Measurements from ENCODE around the gene DEK. TPM values are rescaled to one million over a fixed set of nuclear protein-coding genes. Genes with fewer than 3 reads are reported as not detected.
"Not testable (repeated sequence)": the region's sequence is repeated elsewhere in the genome, so short reads cannot be mapped to it uniquely, and the experiment has no call there.

DEK gene
- total RNA-seq, 1 experiment from 2014 or later, result 260 TPM

GRCh38 chr6:18228590-18228989 lies 35.7 kb downstream of the DEK start:
- H4K20me1 ChIP-seq (ENCODE audit: insufficient read depth); intact Hi-C loops (cut with micrococcal nuclease; ENCODE audit: unreplicated experiment); H3K27me3 ChIP-seq (ENCODE audit: insufficient read depth, low read depth); H3K9me2 ChIP-seq (ENCODE audit: insufficient read depth); H3K4me2 ChIP-seq; H3K4me1 ChIP-seq (replicated peaks; ENCODE audit: insufficient read depth); CTCF ChIA-PET; H2AFZ ChIP-seq; H3K27ac ChIP-seq; H3K4me3 ChIP-seq; BruUV-seq (replicated peaks); POLR2A ChIA-PET (ENCODE audit: unreplicated experiment); DNase-seq; H3K9me3 ChIP-seq (ENCODE audit: insufficient read depth, low read depth): not testable (repeated sequence)
- Histone ChIP-seq H3K36me3 (ENCODE audit: low read depth) (peaks cover 39% of the 10 kb centered on the region), H3F3A (ENCODE audit: insufficient read depth, low read depth) (peaks cover 29% of the 10 kb centered on the region), H3K79me2 (ENCODE audit: low read depth) (peaks cover 24% of the 10 kb centered on the region)

GRCh38 chr6:18227166-18227565 lies 37.2 kb downstream of the DEK start:
- H3K27ac ChIP-seq; DNase-seq; POLR2A ChIA-PET (ENCODE audit: unreplicated experiment); H3K4me1 ChIP-seq (replicated peaks; ENCODE audit: insufficient read depth); BruUV-seq (replicated peaks); H3K27me3 ChIP-seq (ENCODE audit: insufficient read depth, low read depth); H3K9me2 ChIP-seq (ENCODE audit: insufficient read depth); H3K4me3 ChIP-seq; H4K20me1 ChIP-seq (ENCODE audit: insufficient read depth); CTCF ChIA-PET; H3K9me3 ChIP-seq (ENCODE audit: insufficient read depth, low read depth); H2AFZ ChIP-seq; H3K4me2 ChIP-seq; intact Hi-C loops (cut with micrococcal nuclease; ENCODE audit: unreplicated experiment): not testable (repeated sequence)
- H3K36me3 ChIP-seq (ENCODE audit: low read depth), result peaks cover 34% of the 10 kb centered on the region
- H3K79me2 ChIP-seq (ENCODE audit: low read depth), result peaks cover 15% of the 10 kb centered on the region
- H3F3A ChIP-seq (ENCODE audit: insufficient read depth, low read depth), result peaks cover 40% of the 10 kb centered on the region

GRCh38 chr6:18226451-18227105 lies 37.8 kb downstream of the DEK start:
- H2AFZ ChIP-seq; H3K27ac ChIP-seq; DNase-seq; H4K20me1 ChIP-seq (ENCODE audit: insufficient read depth); H3K27me3 ChIP-seq (ENCODE audit: insufficient read depth, low read depth); CTCF ChIA-PET; H3K79me2 ChIP-seq (ENCODE audit: low read depth); POLR2A ChIA-PET (ENCODE audit: unreplicated experiment); H3K9me2 ChIP-seq (ENCODE audit: insufficient read depth); H3K4me2 ChIP-seq; H3K4me3 ChIP-seq; H3K4me1 ChIP-seq (replicated peaks; ENCODE audit: insufficient read depth); BruUV-seq (replicated peaks); intact Hi-C loops (cut with micrococcal nuclease; ENCODE audit: unreplicated experiment); H3K9me3 ChIP-seq (ENCODE audit: insufficient read depth, low read depth): not testable (repeated sequence)
- H3F3A ChIP-seq (ENCODE audit: insufficient read depth, low read depth), result peaks cover 44% of the 10 kb centered on the region
- H3K36me3 ChIP-seq (ENCODE audit: low read depth), result peaks cover 29% of the 10 kb centered on the region

GRCh38 chr6:18221288-18221615 lies 43.1 kb downstream of the DEK start:
- Histone ChIP-seq H3K9me2 (ENCODE audit: insufficient read depth) (no peaks in the 10 kb centered on the region), H3K4me3 (no peak overlapping the region), H2AFZ (no peak overlapping the region), H3F3A (ENCODE audit: insufficient read depth, low read depth) (peaks cover 51% of the 10 kb centered on the region), H4K20me1 (ENCODE audit: insufficient read depth) (no peaks in the 10 kb centered on the region), H3K79me2 (ENCODE audit: low read depth) (no peaks in the 10 kb centered on the region), H3K4me2 (no peak overlapping the region), H3K27ac (no peak overlapping the region), H3K27me3 (ENCODE audit: insufficient read depth, low read depth) (no peaks in the 10 kb centered on the region), H3K4me1 (replicated peaks; ENCODE audit: insufficient read depth) (no peaks in the 10 kb centered on the region), H3K9me3 (ENCODE audit: insufficient read depth, low read depth) (no peaks in the 10 kb centered on the region), H3K36me3 (ENCODE audit: low read depth) (peaks cover 24% of the 10 kb centered on the region)
- TF ChIP-seq CTCF (conservative IDR thresholded peaks at IDR 0.05) (no peak), EZH2 (IDR thresholded peaks at IDR 0.05; ENCODE audit: low read depth) (no peak)
- DNase-seq, result no peak
- ChIA-PET POLR2A (ENCODE audit: unreplicated experiment) (no interaction called here), CTCF (no interaction called here)
- intact Hi-C loops (cut with micrococcal nuclease; ENCODE audit: unreplicated experiment), result no loop called here
- no TSS peak for BruUV-seq (replicated peaks)

Data from PC-9 (cell line).